ENCODE results near the gene C1orf74. TPM values are rescaled to one million over a fixed set of nuclear protein-coding genes. Genes with fewer than 3 reads are reported as not detected.

C1orf74 gene
- 1 to 10 TPM; 3.4 to 3.8 (median 3.7) TPM for polyA plus RNA-seq (ENCODE audit: insufficient read length in 3 of 3)
- long read RNA-seq, donor 1, full-length matches to known transcripts: 1 of 1 reads
- long read RNA-seq, donor 1, partial matches to known transcripts: 0 of 1 reads
- long read RNA-seq, donor 1, other reads (novel, unspliced or antisense): 0 of 1 reads
- long read RNA-seq, donor 2, full-length matches to known transcripts: 6 of 6 reads
- long read RNA-seq, donor 2, partial matches to known transcripts: 0 of 6 reads
- long read RNA-seq, donor 2, other reads (novel, unspliced or antisense): 0 of 6 reads
- long read RNA-seq, donor 3, full-length matches to known transcripts: 7 of 7 reads
- long read RNA-seq, donor 3, partial matches to known transcripts: 0 of 7 reads
- long read RNA-seq, donor 3, other reads (novel, unspliced or antisense): 0 of 7 reads
- long read RNA-seq, donor 4, full-length matches to known transcripts: 2 of 2 reads
- long read RNA-seq, donor 4, partial matches to known transcripts: 0 of 2 reads
- long read RNA-seq, donor 4, other reads (novel, unspliced or antisense): 0 of 2 reads
- long read RNA-seq, donor 5: 0 reads
- long read RNA-seq, donor 6, full-length matches to known transcripts: 1 of 1 reads
- long read RNA-seq, donor 6, partial matches to known transcripts: 0 of 1 reads
- long read RNA-seq, donor 6, other reads (novel, unspliced or antisense): 0 of 1 reads
- long read RNA-seq, donor 7, full-length matches to known transcripts: 2 of 2 reads
- long read RNA-seq, donor 7, partial matches to known transcripts: 0 of 2 reads
- long read RNA-seq, donor 7, other reads (novel, unspliced or antisense): 0 of 2 reads
- long read RNA-seq, donor 8, full-length matches to known transcripts: 9 of 9 reads
- long read RNA-seq, donor 8, partial matches to known transcripts: 0 of 9 reads
- long read RNA-seq, donor 8, other reads (novel, unspliced or antisense): 0 of 9 reads
- long read RNA-seq, donor 9, full-length matches to known transcripts: 1 of 1 reads
- long read RNA-seq, donor 9, partial matches to known transcripts: 0 of 1 reads
- long read RNA-seq, donor 9, other reads (novel, unspliced or antisense): 0 of 1 reads
- long read RNA-seq, donor 10, full-length matches to known transcripts: 1 of 1 reads
- long read RNA-seq, donor 10, partial matches to known transcripts: 0 of 1 reads
- long read RNA-seq, donor 10, other reads (novel, unspliced or antisense): 0 of 1 reads
- long read RNA-seq, donor 11, full-length matches to known transcripts: 1 of 1 reads
- long read RNA-seq, donor 11, partial matches to known transcripts: 0 of 1 reads
- long read RNA-seq, donor 11, other reads (novel, unspliced or antisense): 0 of 1 reads
- long read RNA-seq, donor 12, full-length matches to known transcripts: 1 of 1 reads
- long read RNA-seq, donor 12, partial matches to known transcripts: 0 of 1 reads
- long read RNA-seq, donor 12, other reads (novel, unspliced or antisense): 0 of 1 reads
- long read RNA-seq, donor 13, full-length matches to known transcripts: 5 of 5 reads
- long read RNA-seq, donor 13, partial matches to known transcripts: 0 of 5 reads
- long read RNA-seq, donor 13, other reads (novel, unspliced or antisense): 0 of 5 reads
- long read RNA-seq, donor 14, full-length matches to known transcripts: 5 of 5 reads
- long read RNA-seq, donor 14, partial matches to known transcripts: 0 of 5 reads
- long read RNA-seq, donor 14, other reads (novel, unspliced or antisense): 0 of 5 reads
- long read RNA-seq, donor 15: 0 reads
- long read RNA-seq, donor 16, full-length matches to known transcripts: 8 of 8 reads
- long read RNA-seq, donor 16, partial matches to known transcripts: 0 of 8 reads
- long read RNA-seq, donor 16, other reads (novel, unspliced or antisense): 0 of 8 reads

GRCh38 chr1:209784265-209785169 lies at the start of gene C1orf74:
C1orf74 (minus strand) TSS chr1:209784559; CDS start chr1:209783634, 925 bp downstream.
- DNase-seq (ENCODE audit: extremely low read depth in 1 of 11, low read depth in 9 of 11, low spot score in 4 of 11): peak; percentile 95 to 99 (median 98)

DNA sequence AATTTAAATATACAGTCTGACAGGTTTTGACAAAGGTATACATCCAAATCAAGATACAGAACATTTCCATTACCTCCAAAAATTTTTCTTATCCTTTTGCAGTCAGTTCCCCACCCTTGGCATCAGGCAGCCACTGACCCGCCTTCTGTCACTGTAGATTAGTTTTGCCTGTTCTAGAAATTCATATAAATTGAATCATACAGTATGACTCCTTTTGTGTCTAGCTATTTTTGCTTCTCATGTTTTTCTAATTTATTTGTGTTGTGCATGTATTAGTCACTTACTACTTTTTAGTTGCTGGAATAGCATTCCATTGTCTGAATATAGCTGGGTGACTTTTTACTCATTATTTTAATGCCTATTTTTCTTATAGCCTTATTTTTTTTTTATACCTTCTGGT lies 47.3 kb upstream of the C1orf74 start:
- no peak for DNase-seq (ENCODE audit: extremely low read depth in 1 of 11, low read depth in 9 of 11, low spot score in 4 of 11)

DNA sequence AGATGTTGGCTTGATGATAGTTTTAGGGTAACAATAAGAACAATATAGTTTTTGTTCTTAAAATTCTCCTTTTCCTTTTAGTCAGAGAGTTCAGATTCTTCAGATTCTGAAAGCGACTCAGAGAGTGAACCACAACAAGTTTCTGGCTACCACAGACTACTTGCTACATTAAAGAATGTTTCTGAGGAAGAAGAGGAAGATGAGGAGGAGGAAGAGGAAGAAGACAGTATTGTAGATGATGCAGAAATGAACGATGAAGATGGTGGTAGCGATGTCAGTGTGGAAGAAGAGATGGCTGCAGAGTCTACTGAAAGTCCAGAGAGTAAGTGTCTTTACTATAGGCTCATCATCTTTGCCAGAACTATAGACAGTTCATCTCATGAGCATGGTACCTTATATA lies 46.4 kb upstream of the C1orf74 start:
- DNase-seq (ENCODE audit: extremely low read depth in 1 of 11, low read depth in 9 of 11, low spot score in 4 of 11): no peak

DNA sequence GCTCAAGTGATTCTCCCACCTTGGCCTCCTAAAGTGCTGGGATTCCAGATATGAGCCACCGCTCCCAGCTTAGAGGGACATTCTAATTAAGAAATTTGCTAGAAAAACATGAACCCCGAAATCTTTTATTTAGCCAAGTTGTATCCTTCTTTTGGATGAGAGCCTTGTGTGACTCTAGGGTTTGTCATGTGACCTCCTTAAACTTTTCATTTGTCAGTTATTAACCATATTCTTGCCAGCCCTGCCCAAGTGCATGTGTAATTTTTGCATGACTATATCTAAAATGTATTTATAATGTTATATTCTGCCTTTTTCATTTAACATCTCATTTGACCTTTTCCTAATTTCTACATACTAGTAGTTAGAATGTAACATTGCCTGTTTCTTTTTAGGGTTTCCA lies 45.4 kb upstream of the C1orf74 start:
- no peak for DNase-seq (ENCODE audit: extremely low read depth in 1 of 11, low read depth in 9 of 11, low spot score in 4 of 11)

GRCh38 chr1:209827384-209828262 lies 43.3 kb upstream of the C1orf74 start, which contains the start of gene UTP25:
UTP25 (plus strand) TSS chr1:209827972; CDS start chr1:209828064, 92 bp downstream.
- DNase-seq (ENCODE audit: extremely low read depth in 1 of 11, low read depth in 9 of 11, low spot score in 4 of 11): peak; percentile 87 to 95 (median 91)

DNA sequence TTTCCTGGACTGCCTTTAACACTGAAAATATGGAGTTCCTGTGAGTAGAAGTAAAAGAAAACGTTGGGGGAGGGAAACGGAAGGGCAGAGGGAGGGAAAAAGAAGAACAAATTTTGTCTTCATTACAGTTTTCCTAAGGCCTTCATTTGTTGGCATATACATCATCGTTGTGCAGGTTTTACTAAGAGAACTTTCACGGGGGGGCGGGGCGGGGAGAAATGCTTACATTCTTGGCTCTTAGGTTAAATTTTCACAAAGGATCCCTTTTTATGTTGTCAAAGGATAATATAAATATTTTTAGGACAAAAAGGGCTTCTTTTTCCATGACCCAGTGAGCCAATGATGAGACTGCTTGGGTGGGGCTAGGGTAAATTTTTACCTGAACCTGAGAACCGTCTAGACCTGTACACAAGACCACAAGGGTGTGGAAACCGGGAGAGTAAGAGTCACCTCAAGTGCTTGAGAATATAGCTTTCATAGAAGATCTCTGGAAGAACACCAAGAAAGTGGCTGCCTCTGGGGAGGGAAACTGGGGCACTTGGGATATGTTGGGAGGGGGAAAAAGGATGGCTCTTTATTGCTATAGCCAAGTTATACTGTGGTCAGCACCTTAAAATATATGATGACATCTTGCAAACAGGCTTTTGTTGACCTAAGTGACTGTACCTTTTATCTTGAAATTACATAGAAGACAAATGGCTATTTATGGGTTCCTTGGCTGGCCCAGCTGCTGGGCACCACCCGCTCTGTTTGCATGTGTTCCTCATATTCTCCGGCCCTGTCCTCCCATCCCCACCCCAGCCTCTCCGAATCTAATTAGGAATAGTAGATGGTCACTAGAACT lies 41.5 kb upstream of the C1orf74 start:
- DNase-seq (ENCODE audit: extremely low read depth in 1 of 11, low read depth in 9 of 11, low spot score in 4 of 11): no peak

DNA sequence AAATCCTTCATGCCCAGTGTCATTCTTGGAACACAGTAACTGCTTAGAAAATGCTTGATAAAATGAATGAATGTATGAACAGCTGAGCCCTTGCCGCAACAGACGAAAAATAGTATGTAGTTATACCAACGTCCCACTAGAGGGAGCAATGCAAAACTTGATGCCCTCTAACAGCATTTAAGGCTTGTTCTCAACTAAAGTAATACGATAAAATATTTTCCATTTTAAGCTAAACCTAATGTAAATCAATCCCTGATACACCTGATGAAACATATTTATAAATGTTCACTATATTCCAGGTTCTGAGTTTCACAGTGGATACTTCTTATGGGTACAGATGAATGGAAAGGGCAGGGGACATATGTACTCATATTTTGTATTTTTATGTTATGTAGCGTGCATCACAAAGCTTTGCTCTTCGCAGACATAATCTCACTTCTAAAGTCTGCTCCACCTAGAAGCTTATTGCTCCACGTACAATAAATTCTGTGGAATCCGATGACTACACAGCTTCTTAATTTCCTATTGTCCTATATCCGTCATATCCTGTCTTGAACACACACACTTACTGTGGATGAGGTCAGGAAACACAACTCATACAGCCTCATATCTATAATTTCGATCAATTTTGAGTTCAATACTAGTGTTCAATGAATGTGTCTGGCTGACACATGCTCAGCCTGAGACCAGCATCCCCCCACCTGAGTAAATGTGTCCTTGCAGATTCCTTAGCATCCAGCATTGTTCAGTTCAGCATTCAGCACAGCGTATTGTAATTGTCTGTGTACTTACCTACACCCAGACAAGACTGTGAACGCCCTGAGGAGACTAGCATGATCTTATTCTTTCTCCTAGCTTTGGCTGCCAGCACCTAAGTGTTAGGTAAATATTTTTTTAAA lies 39.0 kb upstream of the C1orf74 start:
- peak in 3 of 11 donors; percentile 15 to 26 (median 16) for DNase-seq (ENCODE audit: extremely low read depth in 1 of 11, low read depth in 9 of 11, low spot score in 4 of 11)

DNA sequence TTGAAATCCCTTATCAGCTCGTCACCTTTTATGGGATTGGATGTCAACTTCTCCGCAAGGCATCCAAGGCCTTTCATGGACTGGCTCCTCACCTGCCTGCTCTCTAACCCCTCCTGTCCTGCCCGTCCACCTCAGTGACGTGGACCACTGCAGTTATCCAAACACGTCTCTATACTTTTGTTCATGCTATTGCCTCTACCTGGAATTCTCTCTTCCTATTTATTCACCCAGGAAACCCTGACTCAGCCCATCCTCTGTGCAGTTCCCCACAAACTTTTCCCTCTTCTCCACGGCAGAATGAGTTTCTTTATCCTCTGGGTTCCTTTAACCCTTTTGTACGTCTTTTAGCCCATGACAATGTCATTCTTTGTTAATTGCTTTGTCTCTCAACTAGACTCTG lies 38.3 kb upstream of the C1orf74 start:
- DNase-seq (ENCODE audit: extremely low read depth in 1 of 11, low read depth in 9 of 11, low spot score in 4 of 11): no peak

DNA sequence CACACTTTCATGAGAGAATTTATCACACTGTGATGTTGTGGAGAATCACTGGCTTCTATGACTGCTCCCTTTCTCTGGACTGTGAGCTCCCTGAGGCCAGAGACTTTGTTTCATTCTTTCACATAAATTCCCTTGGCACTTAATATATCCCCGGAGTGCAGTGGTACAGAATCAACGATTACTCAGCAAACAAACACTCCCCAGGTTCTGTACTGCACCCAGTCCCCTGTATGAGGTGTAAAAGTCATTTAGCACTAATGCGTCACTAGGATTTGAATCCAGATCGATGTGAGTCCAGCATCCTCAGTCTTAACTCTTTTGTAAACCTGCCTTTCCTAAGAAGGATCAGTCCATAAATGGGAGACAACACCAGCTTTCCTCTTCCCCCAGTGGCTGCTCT lies 36.6 kb upstream of the C1orf74 start:
- no peak for DNase-seq (ENCODE audit: extremely low read depth in 1 of 11, low read depth in 9 of 11, low spot score in 4 of 11)

GRCh38 chr1:209819058-209819457 lies 34.7 kb upstream of the C1orf74 start:
- DNase-seq (ENCODE audit: extremely low read depth in 1 of 11, low read depth in 9 of 11, low spot score in 4 of 11): no peak

GRCh38 chr1:209817691-209818090 lies 33.3 kb upstream of the C1orf74 start:
- DNase-seq (ENCODE audit: extremely low read depth in 1 of 11, low read depth in 9 of 11, low spot score in 4 of 11): no peak

DNA sequence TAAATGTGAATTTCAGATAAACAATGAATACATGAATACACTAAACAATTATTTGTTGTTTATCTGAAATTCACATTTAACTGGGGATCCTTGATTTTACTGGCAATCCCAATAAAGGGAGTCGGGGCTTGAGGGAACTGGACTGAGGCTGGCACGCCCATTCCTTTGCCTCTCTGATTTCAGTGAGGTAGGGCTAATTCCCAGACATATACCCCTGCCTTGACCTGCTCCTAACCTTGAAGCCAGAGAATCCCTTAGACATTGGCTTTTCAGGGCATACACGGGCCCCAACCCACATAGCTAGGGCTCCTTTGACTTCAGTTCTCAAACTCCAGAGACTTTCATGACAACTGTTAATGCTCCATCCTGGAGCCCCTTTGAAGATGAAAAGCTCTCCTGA lies 32.6 kb upstream of the C1orf74 start:
- DNase-seq (ENCODE audit: extremely low read depth in 1 of 11, low read depth in 9 of 11, low spot score in 4 of 11): no peak

DNA sequence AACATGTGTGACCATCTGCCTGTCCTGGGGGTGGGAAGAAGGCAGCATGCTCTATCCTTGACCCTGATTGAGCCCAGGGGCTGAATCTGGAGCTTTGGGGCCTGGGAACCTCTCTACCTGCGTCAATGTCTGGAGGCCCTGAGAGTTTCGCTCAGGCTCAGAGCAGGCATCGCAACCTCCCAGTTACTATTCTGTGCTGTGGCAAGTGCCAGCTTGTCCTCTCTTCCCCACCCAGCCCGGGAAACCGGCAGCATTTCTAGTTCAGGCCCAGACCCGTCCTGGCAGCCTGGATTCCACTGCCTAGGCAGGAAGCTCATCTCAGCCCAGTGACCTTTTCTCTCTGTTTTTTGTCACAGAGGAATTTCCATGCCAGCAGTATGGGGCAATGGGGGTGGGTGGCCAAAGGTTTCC lies 31.6 kb upstream of the C1orf74 start:
- DNase-seq (ENCODE audit: extremely low read depth in 1 of 11, low read depth in 9 of 11, low spot score in 4 of 11): no peak

- no peak for DNase-seq (ENCODE audit: extremely low read depth in 1 of 11, low read depth in 9 of 11, low spot score in 4 of 11)
Observed at GRCh38 chr1:209815490-209815889, 31.1 kb upstream of the C1orf74 start.
